HepG2 (cell line): ENCODE data around the gene XKR7. TPM values are rescaled to one million over a fixed set of nuclear protein-coding genes. Genes with fewer than 3 reads are reported as not detected.

ENCODE experiments used
- ATF6 ChIP-seq: sonication (generic); formaldehyde crosslinking; conservative IDR thresholded peaks from 2 replicates; pipeline ENCODE4 v1.4.0; 2020; ENCODE audit warnings: missing genetic modification reagents
- CC2D1A ChIP-seq: sonication (generic); formaldehyde crosslinking; IDR thresholded peaks from 2 replicates; pipeline ENCODE4 v1.8.1; 2023; ENCODE audit warnings: mild to moderate bottlenecking, missing genetic modification reagents
- ESRRA ChIP-seq: sonication (generic); formaldehyde crosslinking; IDR thresholded peaks from 2 replicates; pipeline ENCODE4 v1.5.1; 2020; ENCODE audit warnings: mild to moderate bottlenecking, low read depth, missing genetic modification reagents
- FOXK2 ChIP-seq: fragments of 450-650 bp; IDR thresholded peaks from 2 replicates; pipeline ENCODE4 v1.6.1; 2016
- IKZF5 ChIP-seq: IDR thresholded peaks from 2 replicates; pipeline ENCODE4 v1.6.1; 2018; ENCODE audit warnings: missing genetic modification reagents, mild to moderate bottlenecking, missing compliant biosample characterization
- MXD4 ChIP-seq: IDR thresholded peaks from 2 replicates; pipeline ENCODE4 v1.6.1; 2016; ENCODE audit warnings: mild to moderate bottlenecking, missing biosample characterization, missing genetic modification reagents
- NRL ChIP-seq: sonication (generic); formaldehyde crosslinking; IDR thresholded peaks from 2 replicates; pipeline ENCODE4 v1.5.0; 2020; ENCODE audit warnings: missing genetic modification reagents, mild to moderate bottlenecking, moderate library complexity, borderline replicate concordance
- PHF21A ChIP-seq: sonication (generic); formaldehyde crosslinking; IDR thresholded peaks from 2 replicates; pipeline ENCODE4 v1.5.0; 2020; ENCODE audit warnings: mild to moderate bottlenecking, missing genetic modification reagents
- POGK ChIP-seq: sonication (generic); formaldehyde crosslinking; conservative IDR thresholded peaks from 2 replicates; pipeline ENCODE4 v1.8.0; 2022; ENCODE audit warnings: mild to moderate bottlenecking, moderate library complexity, missing genetic modification reagents
- ZBED4 ChIP-seq: sonication (generic); formaldehyde crosslinking; IDR thresholded peaks from 2 replicates; pipeline ENCODE4 v1.4.0; 2020; ENCODE audit warnings: missing genetic modification reagents, borderline replicate concordance
- ZNF597 ChIP-seq: sonication (generic); formaldehyde crosslinking; IDR thresholded peaks from 2 replicates; pipeline ENCODE4 v1.5.0; 2020; ENCODE audit warnings: missing genetic modification reagents
- ZNF619 ChIP-seq: sonication (generic); formaldehyde crosslinking; IDR thresholded peaks from 2 replicates; pipeline ENCODE4 v1.4.0; 2020; ENCODE audit warnings: mild to moderate bottlenecking, missing genetic modification reagents
- ZNF770 ChIP-seq: sonication (generic); formaldehyde crosslinking; IDR thresholded peaks from 2 replicates; pipeline ENCODE4 v1.5.0; 2020; ENCODE audit warnings: mild to moderate bottlenecking, missing genetic modification reagents
- ZNF780A ChIP-seq: sonication (generic); formaldehyde crosslinking; IDR thresholded peaks from 2 replicates; pipeline ENCODE4 v1.8.0; 2022; ENCODE audit warnings: mild to moderate bottlenecking, missing genetic modification reagents, moderate library complexity
- polyA plus RNA-seq, 8 experiments: library from polyadenylated mRNA; depleted of rRNA in 3 of 8; stranded (reverse) in 7 of 8; unstranded in 1 of 8; fragments of >200 nt; fragmentation: Illumina TruSeq in 4 of 8; extraction: Trizol in 4 of 8; gene quantifications; 2 replicates each; pipeline versions ENCODE4 v1.2.1 to v1.2.3, GENCODE V29; 2011 to 2016; ENCODE audit warnings: low read depth in 4 of 8, missing spikeins in 1 of 8, mixed read lengths in 1 of 8; ENCODE audit not compliant: insufficient read depth in 1 of 8
- total RNA-seq, 5 experiments: library from RNA; depleted of rRNA; stranded (reverse); fragments of >200 nt; fragmentation: Illumina TruSeq; extraction: Trizol; gene quantifications; 2 replicates each; pipeline ENCODE4 v1.2.3, GENCODE V29; 2016; ENCODE audit warnings: low read depth in 1 of 5

The XKR7 gene
- total and polyA plus RNA-seq, 2 of the 13 experiments (the other 11 are each of a cell fraction or from before 2014, with no cell fraction given): not detected

GRCh38 chr20:32031007-32031958 lies 63.3 kb downstream of the XKR7 start (continued):
- TF ChIP-seq IKZF5 (peak; percentile 48; the same call in 1 of the 2 replicates), ZBED4 (CRISPR knock-in tag) (peak; percentile 98), ZNF597 (CRISPR knock-in tag) (0 out of 2 replicates have a peak, but pooled peaks have one; percentile 32), FOXK2 (no peak), NRL (CRISPR knock-in tag) (peak; percentile 76; the same call in 1 of the 2 replicates), ZNF619 (CRISPR knock-in tag) (0 out of 2 replicates have a peak, but pooled peaks have one; percentile 41), ZNF770 (CRISPR knock-in tag) (peak; percentile 78), POGK (CRISPR knock-in tag) (peak; percentile 76; the same call in 1 of the 2 replicates), ZNF780A (CRISPR knock-in tag) (no peak), ATF6 (no peak), PHF21A (peak; percentile 98), MXD4 (CRISPR knock-in tag) (peak; percentile 50), CC2D1A (CRISPR knock-in tag) (0 out of 2 replicates have a peak, but pooled peaks have one; percentile 29), ESRRA (CRISPR knock-in tag) (0 out of 2 replicates have a peak, but pooled peaks have one; percentile 49)
